K562 (cell line): ENCODE measurements around the gene CDT1. TPM values are rescaled to one million over a fixed set of nuclear protein-coding genes. Genes with fewer than 3 reads are reported as not detected.

Experiments used
- ATAC-seq: fragments of 200-7000 bp; cut with Tn5 transposase; 3 replicates; pipeline ENCODE4 v1.9.1; 2020; ENCODE audit warnings: moderate library complexity
- BruUV-seq: library from RNA; stranded (reverse); fragments of 400-500 nt; replicated peaks from 2 replicates; lab custom pipeline; 2021; lab: Mats Ljungman, UMichigan
- CTCF ChIA-PET: fragments of 300-600 bp; formaldehyde crosslinking; extraction: SDS; loops from one replicate; lab custom pipeline; 2021; ENCODE audit warnings: low intra/inter-chr PET ratio; lab: Yijun Ruan, JAX
- POLR2A ChIA-PET: fragments of 300-600, 350-650 bp; sonication (Branson Sonifier 250); formaldehyde crosslinking; extraction: SDS; loops from one replicate; lab custom pipeline; 2021; ENCODE audit warnings: antibody characterized with exemption, inconsistent platforms; lab: Yijun Ruan, JAX
- DNase-seq, 4 experiments: peaks; one replicate each; pipeline versions ENCODE4 v3.0.0 to v3.0.0-alpha.2; 2011 to 2018; ENCODE audit warnings: low spot score in 3 of 4, mixed read lengths in 3 of 4; ENCODE audit errors: extremely low read depth in 1 of 4
- FAIRE-seq: peaks from 2 replicates; lab custom pipeline; 2011; peaks lifted over from hg19 to GRCh38; lab: Jason Lieb, UNC
- H2AFZ ChIP-seq: 2 replicates; pipeline ENCODE4 v1.6.0; 2011; ENCODE audit warnings: low read depth, low read length, control low read depth, inconsistent platforms
- H3K27ac ChIP-seq: fragments of 200-600 bp; 3 replicates; pipeline ENCODE4 v1.8.0; 2011; ENCODE audit warnings: low read depth, mild to moderate bottlenecking, control low read depth, inconsistent platforms, low read length, moderate library complexity, mixed read lengths; ENCODE audit errors: extremely low read depth
- H3K27me3 ChIP-seq, 2 experiments: fragments of 300-600 bp in 1 of 2; 2 replicates in 1 of 2; 3 replicates in 1 of 2; pipeline versions ENCODE4 v1.6.0 to v1.8.0; 2011; ENCODE audit warnings: inconsistent platforms in 2 of 2, low read length in 2 of 2, mild to moderate bottlenecking in 1 of 2, mixed read lengths in 1 of 2, moderate library complexity in 1 of 2; ENCODE audit not compliant: control insufficient read depth in 2 of 2, insufficient read depth in 2 of 2
- H3K36me3 ChIP-seq: fragments of 300-600 bp; 3 replicates; pipeline ENCODE4 v1.8.0; 2011; ENCODE audit warnings: mild to moderate bottlenecking, low read length, inconsistent platforms; ENCODE audit not compliant: control insufficient read depth, insufficient read depth
- H3K4me1 ChIP-seq, 2 experiments: fragments of 200-600 bp in 1 of 2; replicated peaks in 1 of 2; 2 replicates in 1 of 2; 3 replicates in 1 of 2; pipeline versions ENCODE4 v1.5.1 to v1.8.0; 2011; ENCODE audit warnings: inconsistent platforms in 2 of 2, low read length in 2 of 2, mild to moderate bottlenecking in 1 of 2, mixed read lengths in 1 of 2, moderate library complexity in 1 of 2; ENCODE audit not compliant: control insufficient read depth in 2 of 2, insufficient read depth in 2 of 2
- H3K4me2 ChIP-seq: 2 replicates; pipeline ENCODE4 v1.6.1; 2011; ENCODE audit warnings: low read length, control low read depth, inconsistent platforms, mixed read lengths; ENCODE audit not compliant: insufficient read depth
- H3K4me3 ChIP-seq: fragments of 200-600 bp; sonication (generic), shearing (Covaris generic); 2 replicates; pipeline ENCODE4 v1.5.1; 2016; ENCODE audit warnings: control low read depth, inconsistent platforms
- H3K79me2 ChIP-seq: fragments of 200-600 bp; 3 replicates; pipeline ENCODE4 v1.8.0; 2011; ENCODE audit warnings: low read length, inconsistent platforms; ENCODE audit not compliant: control insufficient read depth, insufficient read depth
- H3K9ac ChIP-seq, 2 experiments: 2 replicates each; pipeline versions ENCODE4 v1.6.0 to v1.6.1; 2011; ENCODE audit warnings: low read depth in 2 of 2, low read length in 2 of 2, control low read depth in 1 of 2, inconsistent platforms in 1 of 2, mild to moderate bottlenecking in 1 of 2, mixed read lengths in 1 of 2; ENCODE audit not compliant: insufficient read depth in 1 of 2
- H3K9me1 ChIP-seq: one replicate; pipeline ENCODE4 v1.6.0; 2011; ENCODE audit warnings: inconsistent platforms, mild to moderate bottlenecking, low read length, moderate library complexity; ENCODE audit not compliant: control insufficient read depth, insufficient read depth
- H3K9me3 ChIP-seq: replicated peaks from 2 replicates; pipeline ENCODE4 v1.5.1; 2011; ENCODE audit warnings: low read depth, low read length, inconsistent platforms; ENCODE audit not compliant: control insufficient read depth, insufficient read depth
- H4K20me1 ChIP-seq: replicated peaks from 2 replicates; pipeline ENCODE4 v1.6.1; 2011; ENCODE audit warnings: low read length, inconsistent platforms, mixed read lengths; ENCODE audit not compliant: control insufficient read depth, insufficient read depth
- CBX8 ChIP-seq: fragments of 200-600 bp; sonication (generic); IDR thresholded peaks from 2 replicates; pipeline ENCODE4 v1.6.1; 2012; ENCODE audit warnings: borderline replicate concordance, mixed run types, low read depth, mild to moderate bottlenecking, moderate library complexity, mixed read lengths, low read length, control low read depth, inconsistent platforms; ENCODE audit not compliant: poor library complexity, severe bottlenecking; ENCODE audit errors: extremely low read depth
- HDAC2 ChIP-seq: fragments of 450-650 bp; IDR thresholded peaks from 2 replicates; pipeline ENCODE4 v1.6.1; 2016; ENCODE audit warnings: mild to moderate bottlenecking
- MAX ChIP-seq: sonication (generic); formaldehyde crosslinking; IDR thresholded peaks from 2 replicates; pipeline ENCODE4 v1.9.0; 2022; ENCODE audit warnings: mild to moderate bottlenecking, missing genetic modification reagents
- MYNN ChIP-seq, 2 experiments: sonication (generic); formaldehyde crosslinking in 1 of 2; IDR thresholded peaks; 2 replicates each; pipeline versions ENCODE4 v1.5.0 to v1.6.1; 2016 to 2020; ENCODE audit warnings: antibody characterized with exemption in 1 of 2, missing genetic modification reagents in 1 of 2
- PHB ChIP-seq: fragments of 250-450 bp; sonication (Bioruptor Pico); IDR thresholded peaks from 2 replicates; pipeline ENCODE4 v1.5.0; 2021
- POLR2G ChIP-seq: fragments of 200-400 bp; formaldehyde crosslinking; IDR thresholded peaks from 2 replicates; pipeline ENCODE4 v1.6.1; 2017; ENCODE audit warnings: low read depth, mild to moderate bottlenecking, antibody characterized with exemption, low read length, moderate library complexity
- POU5F1 ChIP-seq: fragments of 150-350 bp; IDR thresholded peaks from 2 replicates; pipeline ENCODE4 v1.6.1; 2014; ENCODE audit warnings: borderline replicate concordance, low read length, low read depth, mild to moderate bottlenecking; ENCODE audit not compliant: partially characterized antibody
- RBFOX2 ChIP-seq: fragments of 200-400 bp; formaldehyde crosslinking; IDR thresholded peaks from 2 replicates; pipeline ENCODE4 v1.6.1; 2017; ENCODE audit warnings: low read depth, mild to moderate bottlenecking, low read length, moderate library complexity
- SUPT5H ChIP-seq: fragments of 450-650 bp; IDR thresholded peaks from 2 replicates; pipeline ENCODE4 v1.6.1; 2016
- ZBED1 ChIP-seq: IDR thresholded peaks from 2 replicates; pipeline ENCODE4 v1.6.1; 2014
- ZFX ChIP-seq: sonication (generic); formaldehyde crosslinking; IDR thresholded peaks from 2 replicates; pipeline ENCODE4 v1.8.0; 2022; ENCODE audit warnings: mild to moderate bottlenecking, missing genetic modification reagents, moderate library complexity
- ZNF311 ChIP-seq: fragments of 250-450 bp; sonication (Bioruptor Pico); IDR thresholded peaks from 2 replicates; pipeline ENCODE4 v1.4.0; 2020; ENCODE audit warnings: mild to moderate bottlenecking, moderate library complexity
- ZNF354B ChIP-seq: fragments of 250-450 bp; sonication (Bioruptor Pico); IDR thresholded peaks from 2 replicates; pipeline ENCODE4 v1.4.0; 2020
- ZNF586 ChIP-seq: fragments of 450-650 bp; formaldehyde crosslinking; conservative IDR thresholded peaks from 2 replicates; pipeline ENCODE4 v1.4.0; 2020; ENCODE audit warnings: mild to moderate bottlenecking, moderate library complexity
- ZNF830 ChIP-seq: fragments of 250-450 bp; sonication (Bioruptor Pico); IDR thresholded peaks from 2 replicates; pipeline ENCODE4 v1.5.0; 2021; ENCODE audit warnings: mild to moderate bottlenecking
- WGBS: fragments of 100-300 bp; shearing (Covaris generic); methylation state at CpG from one replicate; pipeline ENCODE4 v1.1.6; 2016; ENCODE audit warnings: low coverage, mixed read lengths; ENCODE audit not compliant: insufficient coverage; ENCODE audit errors: missing lambda C conversion rate; 5-methylcytosine and 5-hydroxymethylcytosine counted together
- in situ Hi-C: fragments of 300-500 bp; cut with MboI; formaldehyde crosslinking; loops from 4 replicates; pipeline ENCODE4 v1.15.0; 2018; ENCODE audit warnings: inconsistent platforms, mixed read lengths
- intact Hi-C: fragments of 100-400 bp; cut with micrococcal nuclease; formaldehyde crosslinking; loops from 2 replicates; pipeline ENCODE4 v1.14.2; 2022
- polyA plus RNA-seq, 8 experiments: library from polyadenylated mRNA; depleted of rRNA in 4 of 8; stranded (reverse) in 5 of 8; unstranded in 3 of 8; fragments of >200 nt; fragmentation: Nextera tagmentation in 2 of 8; fragmentation: Illumina TruSeq in 1 of 8; extraction: Ambion mirVana in 2 of 8; extraction: Trizol in 1 of 8; gene quantifications; 2 replicates each; pipeline versions ENCODE4 v1.2.1 to v1.2.3, GENCODE V29; 2011 to 2014; ENCODE audit warnings: inconsistent platforms in 1 of 8, missing spikeins in 1 of 8
- total RNA-seq, 7 experiments: library from RNA; depleted of rRNA in 6 of 7; stranded (reverse); fragments of >200 nt in 6 of 7; fragmentation: Illumina TruSeq in 2 of 7; extraction: Trizol in 2 of 7; gene quantifications; 2 replicates each; pipeline versions ENCODE4 v1.2.1 to v1.2.3, GENCODE V29; 2011 to 2021; ENCODE audit warnings: low replicate concordance in 1 of 7
- TF ChIP-seq, protein P1 (sequence below): fragments of 450-650 bp; formaldehyde crosslinking; IDR thresholded peaks from 2 replicates; pipeline ENCODE4 v1.4.0; 2022; ENCODE audit warnings: missing genetic modification characterization

CDT1 gene
- total and polyA plus RNA-seq, 9 of the 15 experiments (the other 6 are each of a cell fraction or from before 2014, with no cell fraction given) = 0.92 to 178 (median 14.2) TPM

- peak; percentile 48 for TF ChIP-seq SUPT5H
Measured at GRCh38 chr16:88807142-88807625, 3.6 kb downstream of the CDT1 start (continued).

GRCh38 chr16:88807626-88808453 lies 4.3 kb downstream of the CDT1 start:
- ATAC-seq (no peak), DNase-seq (no peak), FAIRE-seq (no peak)
- in situ Hi-C loops (no loop called here), intact Hi-C loops (loop anchor here (10.0 kb wide), 1 partner anchor 757 kb away; the partner anchor contains the start of gene RPL13)
- H3K36me3 ChIP-seq = peaks cover 69% of the 10 kb centered on the region; the same call in 2 of the 3 replicates
- no TSS peak for BruUV-seq
- H3K4me2 ChIP-seq = no peak overlapping the region
- POLR2A ChIA-PET = interaction anchor here (0.5 to 6.1 kb wide), 8 partner anchors 10 to 402 kb away, joined by 3 to 47 read pairs (median 4); partner anchors contain the start of gene PIEZO1
- WGBS = 89% methylated on average over 18 of the region's 26 CpGs
- peak overlapping the region in 1 of 2 experiments; percentile 98; a peak in 2 of 4 replicates for H3K9ac ChIP-seq
- H3K79me2 ChIP-seq = peaks cover 80% of the 10 kb centered on the region
- H3K9me1 ChIP-seq = no peaks in the 10 kb centered on the region
- CTCF ChIA-PET = interaction anchor here (0.6 kb wide), 1 partner anchor 95 kb away, joined by 3 read pairs; no protein-coding TSS in a partner anchor
- H3K27ac ChIP-seq = no peak overlapping the region; the same call in 2 of the 3 replicates
- no peak overlapping the region for H2AFZ ChIP-seq
- H4K20me1 ChIP-seq = peaks cover 34% of the 10 kb centered on the region; the same call in 1 of the 2 replicates
- no peaks in the 10 kb centered on the region for H3K9me3 ChIP-seq
- no peaks in the 10 kb centered on the region; a peak in 1 of 5 replicates for H3K27me3 ChIP-seq
- no peak overlapping the region for H3K4me3 ChIP-seq
- peaks cover 8 to 88% of the 10 kb centered on the region in 2 experiments for H3K4me1 ChIP-seq
- TF ChIP-seq ZNF311 (CRISPR knock-in tag) (no peak), PHB (0 out of 2 replicates have a peak, but pooled peaks have one; percentile 14), ZBED1 (peak; percentile 33; the same call in 1 of the 2 replicates), POLR2G (peak; percentile 79), ZFX (CRISPR knock-in tag) (no peak), HDAC2 (no peak), CBX8 (no peak), RBFOX2 (peak; percentile 74), ZNF354B (no peak), MYNN (IDR thresholded peaks at IDR 0.05) (peak; percentile 35; the same call in 1 of the 2 replicates), MYNN (CRISPR knock-in tag; IDR thresholded peaks at IDR 0.05) (no peak), POU5F1 (no peak), ZNF586 (CRISPR knock-in tag) (no peak), ZNF830 (CRISPR knock-in tag) (no peak), MAX (CRISPR knock-in tag) (no peak)
- TF ChIP-seq, protein P1, sequence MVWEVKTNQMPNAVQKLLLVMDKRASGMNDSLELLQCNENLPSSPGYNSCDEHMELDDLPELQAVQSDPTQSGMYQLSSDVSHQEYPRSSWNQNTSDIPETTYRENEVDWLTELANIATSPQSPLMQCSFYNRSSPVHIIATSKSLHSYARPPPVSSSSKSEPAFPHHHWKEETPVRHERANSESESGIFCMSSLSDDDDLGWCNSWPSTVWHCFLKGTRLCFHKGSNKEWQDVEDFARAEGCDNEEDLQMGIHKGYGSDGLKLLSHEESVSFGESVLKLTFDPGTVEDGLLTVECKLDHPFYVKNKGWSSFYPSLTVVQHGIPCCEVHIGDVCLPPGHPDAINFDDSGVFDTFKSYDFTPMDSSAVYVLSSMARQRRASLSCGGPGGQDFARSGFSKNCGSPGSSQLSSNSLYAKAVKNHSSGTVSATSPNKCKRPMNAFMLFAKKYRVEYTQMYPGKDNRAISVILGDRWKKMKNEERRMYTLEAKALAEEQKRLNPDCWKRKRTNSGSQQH (CRISPR knock-in tag) = no peak
